Esophagus muscularis mucosa (tissue), 4 donors: ENCODE measurements around the gene ABCC4. TPM values are rescaled to one million over a fixed set of nuclear protein-coding genes. Genes with fewer than 3 reads are reported as not detected.

Experiments
- DNase-seq: peaks from one replicate; pipeline ENCODE4 v3.0.0-alpha.2; 2017; ENCODE audit errors: extremely low spot score
- H3K27ac ChIP-seq, 4 donors: fragments of 200-600 bp; sonication (generic); replicated peaks in 1 of 4; 1 replicate in 3 of 4; 2 replicates in 1 of 4; pipeline ENCODE4 v1.5.1; 2016 to 2019; ENCODE audit warnings: mild to moderate bottlenecking in 1 of 4
- H3K27me3 ChIP-seq, 4 donors: fragments of 200-600 bp; sonication (generic); one replicate each; pipeline versions ENCODE4 v1.5.1 to v1.6.0; 2016 to 2019
- H3K36me3 ChIP-seq, 4 donors: fragments of 200-600 bp; sonication (generic); one replicate each; pipeline ENCODE4 v1.5.1; 2016 to 2019
- H3K4me1 ChIP-seq, 4 donors: fragments of 200-600 bp; sonication (generic); one replicate each; pipeline ENCODE4 v1.5.1; 2016 to 2019
- H3K4me3 ChIP-seq, 4 donors: fragments of 200-600 bp; sonication (generic); 1 replicate in 2 of 4; 2 replicates in 2 of 4; pipeline ENCODE4 v1.5.1; 2016 to 2019; ENCODE audit warnings: mild to moderate bottlenecking in 4 of 4, moderate library complexity in 1 of 4
- H3K9me3 ChIP-seq, 4 donors: fragments of 200-600 bp; sonication (generic); 1 replicate in 3 of 4; 2 replicates in 1 of 4; pipeline ENCODE4 v1.5.1; 2016 to 2019
- EP300 ChIP-seq: sonication (generic); formaldehyde crosslinking; IDR thresholded peaks from one replicate; pipeline ENCODE4 v1.6.1; 2017; ENCODE audit warnings: antibody characterized with exemption
- POLR2A ChIP-seq: fragments of 450-650 bp; IDR thresholded peaks from one replicate; pipeline ENCODE4 v1.6.1; 2017; ENCODE audit warnings: antibody characterized with exemption, moderate library complexity, mild to moderate bottlenecking, low read depth
- POLR2AphosphoS5 ChIP-seq, 2 donors: sonication (generic); formaldehyde crosslinking; IDR thresholded peaks; one replicate each; pipeline ENCODE4 v1.6.1; 2017; ENCODE audit warnings: antibody characterized with exemption in 2 of 2
- WGBS: methylation state at CpG from one replicate; pipeline ENCODE4 v1.1.5; 2018; 5-methylcytosine and 5-hydroxymethylcytosine counted together
- intact Hi-C: fragments of 100-400 bp; cut with DNase I; formaldehyde crosslinking; loops from one replicate; pipeline ENCODE4 v1.15.1; 2023
- total RNA-seq, 4 donors: library from RNA; depleted of rRNA; stranded (reverse); fragments of >200 nt; gene quantifications; one replicate each; pipeline versions ENCODE4 v1.1.0 to v1.2.1, GENCODE V29; 2016
- TF ChIP-seq, protein P1 (sequence below), 3 experiments: fragments of 200-600 bp in 2 of 3; fragments of 450-650 bp in 1 of 3; sonication (generic) in 2 of 3; IDR thresholded peaks; one replicate each; pipeline ENCODE4 v1.5.1; 2017 to 2019; ENCODE audit warnings: antibody characterized with exemption in 3 of 3, mild to moderate bottlenecking in 2 of 3, moderate library complexity in 1 of 3

ABCC4 gene
- total RNA-seq, 4 donors from 2014 or later, result 5.0 to 6.3 (median 6.0) TPM

DNA sequence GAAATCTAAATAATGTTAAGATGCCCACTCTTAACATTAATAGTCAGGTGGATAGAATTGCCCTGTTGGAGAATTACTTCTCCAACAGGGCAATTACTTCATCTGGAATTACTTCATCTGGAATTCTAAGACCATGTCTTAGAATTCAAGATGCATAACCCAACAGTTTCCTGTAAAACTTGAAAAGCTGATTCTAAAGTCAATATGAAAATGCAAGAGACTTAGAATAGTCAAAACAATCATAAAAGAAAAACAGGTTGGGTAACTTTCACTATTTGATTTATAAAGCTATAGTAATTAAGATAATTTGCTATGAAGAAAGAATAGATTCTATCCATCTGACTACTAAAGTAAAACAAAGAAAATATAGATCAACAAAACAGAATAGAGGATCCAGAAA lies 75.2 kb downstream of the ABCC4 start:
- no peaks in the 10 kb centered on the region for H3K9me3 ChIP-seq
- TF ChIP-seq, protein P1, sequence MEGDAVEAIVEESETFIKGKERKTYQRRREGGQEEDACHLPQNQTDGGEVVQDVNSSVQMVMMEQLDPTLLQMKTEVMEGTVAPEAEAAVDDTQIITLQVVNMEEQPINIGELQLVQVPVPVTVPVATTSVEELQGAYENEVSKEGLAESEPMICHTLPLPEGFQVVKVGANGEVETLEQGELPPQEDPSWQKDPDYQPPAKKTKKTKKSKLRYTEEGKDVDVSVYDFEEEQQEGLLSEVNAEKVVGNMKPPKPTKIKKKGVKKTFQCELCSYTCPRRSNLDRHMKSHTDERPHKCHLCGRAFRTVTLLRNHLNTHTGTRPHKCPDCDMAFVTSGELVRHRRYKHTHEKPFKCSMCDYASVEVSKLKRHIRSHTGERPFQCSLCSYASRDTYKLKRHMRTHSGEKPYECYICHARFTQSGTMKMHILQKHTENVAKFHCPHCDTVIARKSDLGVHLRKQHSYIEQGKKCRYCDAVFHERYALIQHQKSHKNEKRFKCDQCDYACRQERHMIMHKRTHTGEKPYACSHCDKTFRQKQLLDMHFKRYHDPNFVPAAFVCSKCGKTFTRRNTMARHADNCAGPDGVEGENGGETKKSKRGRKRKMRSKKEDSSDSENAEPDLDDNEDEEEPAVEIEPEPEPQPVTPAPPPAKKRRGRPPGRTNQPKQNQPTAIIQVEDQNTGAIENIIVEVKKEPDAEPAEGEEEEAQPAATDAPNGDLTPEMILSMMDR (IDR thresholded peaks at IDR 0.05), result no peak
- TF ChIP-seq POLR2A (no peak), POLR2AphosphoS5 (IDR thresholded peaks at IDR 0.05) (no peak)
- H3K4me3 ChIP-seq, result no peak overlapping the region
- H3K4me1 ChIP-seq, result no peaks in the 10 kb centered on the region
- intact Hi-C loops, result no loop called here
- no peak overlapping the region for H3K27ac ChIP-seq
- H3K27me3 ChIP-seq, result no peaks in the 10 kb centered on the region
- no peaks in the 10 kb centered on the region for H3K36me3 ChIP-seq
- DNase-seq, result no peak

DNA sequence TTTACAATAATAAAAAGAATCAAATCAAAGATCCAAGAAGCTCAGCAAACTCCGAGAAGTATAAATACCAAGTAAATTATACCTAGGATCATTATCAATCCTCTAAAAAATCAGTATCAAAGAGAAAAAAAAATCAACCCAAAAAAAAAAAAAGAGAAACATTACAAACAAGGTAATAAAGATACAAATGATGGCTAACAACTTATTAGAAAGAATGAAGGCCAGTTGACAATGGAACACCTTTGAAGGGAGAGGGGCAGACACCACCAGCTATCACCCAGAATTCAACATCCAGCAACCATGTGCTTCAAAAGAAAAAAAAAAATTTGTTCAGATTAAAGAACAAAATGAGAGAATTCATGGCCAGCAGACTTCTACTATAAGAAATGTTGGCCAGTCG lies 77.2 kb downstream of the ABCC4 start:
- Histone ChIP-seq H3K9me3 (no peaks in the 10 kb centered on the region), H3K4me1 (no peaks in the 10 kb centered on the region), H3K27me3 (no peaks in the 10 kb centered on the region), H3K36me3 (no peaks in the 10 kb centered on the region), H3K4me3 (no peak overlapping the region), H3K27ac (no peak overlapping the region)
- no peak for DNase-seq
- TF ChIP-seq POLR2A (no peak), EP300 (no peak), POLR2AphosphoS5 (IDR thresholded peaks at IDR 0.05) (no peak)
- TF ChIP-seq, protein P1 (IDR thresholded peaks at IDR 0.05), result no peak
- intact Hi-C loops, result no loop called here
- 98% methylated on average over 2 of the region's 2 CpGs for WGBS

DNA sequence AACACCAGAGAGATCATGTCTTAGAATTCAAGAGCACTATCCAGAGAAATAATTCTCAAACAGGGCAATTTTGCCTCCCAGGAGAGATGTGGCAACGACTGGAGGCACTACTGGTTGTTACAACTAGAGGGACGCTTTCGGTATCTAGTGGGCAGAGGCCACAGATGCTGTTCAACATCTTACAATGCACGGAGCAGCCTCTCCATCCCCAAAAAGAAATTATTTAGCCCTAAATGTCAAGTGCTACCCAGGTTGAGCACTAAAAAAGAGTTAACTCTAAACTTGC lies 78.6 kb downstream of the ABCC4 start:
- no peaks in the 10 kb centered on the region for H3K27me3 ChIP-seq

DNA sequence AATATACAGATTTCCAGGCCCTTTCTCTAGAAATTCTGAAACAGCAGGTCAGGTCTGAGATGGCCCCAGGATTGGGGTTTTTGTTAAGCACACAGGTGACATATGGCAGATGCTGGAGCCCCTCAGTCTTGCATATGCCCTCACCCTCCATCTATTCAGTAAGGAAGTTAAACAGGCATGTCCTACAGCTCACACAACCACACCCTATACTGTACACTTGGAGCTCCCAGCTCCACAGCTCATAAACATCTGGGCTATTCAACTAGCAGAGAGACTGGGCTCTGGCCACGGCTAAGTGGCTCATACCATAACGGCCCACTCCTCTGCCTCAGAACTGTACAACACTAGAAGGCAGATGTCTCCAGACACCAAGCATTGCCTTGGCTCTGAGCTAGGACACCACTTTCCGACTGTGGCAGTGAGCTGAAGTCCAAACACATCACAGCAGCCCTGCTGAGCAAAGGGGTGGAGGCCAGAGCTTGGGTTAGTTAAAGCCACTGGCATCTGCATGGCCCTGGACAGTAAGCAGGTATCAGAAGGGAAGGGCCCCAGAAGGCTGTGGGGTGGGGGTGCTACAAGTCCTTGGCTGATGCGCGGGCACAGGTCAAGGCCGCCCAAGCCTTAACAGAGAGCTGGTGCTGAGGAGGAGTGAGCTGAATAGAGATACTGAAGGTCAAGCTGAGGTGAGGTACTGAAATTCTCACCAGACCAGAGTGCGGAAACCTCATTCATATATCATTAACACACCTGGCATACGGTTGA lies 79.1 kb downstream of the ABCC4 start:
- DNase-seq, result no peak
- TF ChIP-seq, protein P1 (IDR thresholded peaks at IDR 0.05), result no peak
- TF ChIP-seq POLR2AphosphoS5 (IDR thresholded peaks at IDR 0.05), result no peak
- no peak for TF ChIP-seq POLR2A
- no peak for TF ChIP-seq EP300
- intact Hi-C loops, result no loop called here

More for the DNA sequence above, 78.6 kb downstream of the ABCC4 start:
- H3K27ac ChIP-seq, result no peak overlapping the region
- no peak for TF ChIP-seq EP300
- TF ChIP-seq POLR2AphosphoS5 (IDR thresholded peaks at IDR 0.05), result no peak
- TF ChIP-seq POLR2A, result no peak
- TF ChIP-seq, protein P1 (IDR thresholded peaks at IDR 0.05), result no peak
- no peaks in the 10 kb centered on the region for H3K4me1 ChIP-seq
- H3K9me3 ChIP-seq, result no peaks in the 10 kb centered on the region
- no peak for DNase-seq
- no peaks in the 10 kb centered on the region for H3K36me3 ChIP-seq
- intact Hi-C loops, result no loop called here
- 88% methylated on average over 4 of the region's 4 CpGs for WGBS
- H3K4me3 ChIP-seq, result no peak overlapping the region

DNA sequence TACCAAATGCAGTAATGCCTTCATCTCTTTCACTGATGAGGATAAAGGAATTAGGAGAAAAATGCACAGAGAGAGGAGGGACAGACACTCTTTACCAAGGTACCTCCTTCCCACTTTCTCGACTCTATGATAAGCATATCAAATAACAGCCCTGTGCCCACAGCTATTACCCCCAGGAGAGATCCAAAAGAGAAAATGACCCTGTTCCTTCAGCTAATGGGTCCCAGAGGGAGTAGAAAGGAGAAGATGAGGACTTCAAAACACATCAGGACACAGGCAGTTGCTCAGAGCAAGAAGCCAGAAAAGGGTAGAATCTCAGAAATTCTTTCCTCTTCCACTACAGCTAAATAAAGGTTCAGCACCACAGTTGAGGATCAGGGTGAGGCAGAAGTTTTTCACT lies 80.6 kb downstream of the ABCC4 start:
- Histone ChIP-seq H3K27ac (no peak overlapping the region), H3K9me3 (no peaks in the 10 kb centered on the region), H3K4me3 (no peak overlapping the region), H3K36me3 (no peaks in the 10 kb centered on the region), H3K4me1 (no peaks in the 10 kb centered on the region), H3K27me3 (no peaks in the 10 kb centered on the region)
- no peak for DNase-seq
- no peak for TF ChIP-seq POLR2A
- intact Hi-C loops, result no loop called here
- 67% methylated on average over 1 of the region's 1 CpG for WGBS

More for the DNA sequence above, 79.1 kb downstream of the ABCC4 start:
- Histone ChIP-seq H3K27ac (no peak overlapping the region), H3K9me3 (no peaks in the 10 kb centered on the region), H3K36me3 (no peaks in the 10 kb centered on the region), H3K27me3 (no peaks in the 10 kb centered on the region), H3K4me1 (no peaks in the 10 kb centered on the region), H3K4me3 (no peak overlapping the region)
- WGBS, result 80% methylated on average over 5 of the region's 8 CpGs
